Coronary artery (tissue), 2 donors: Measurements from ENCODE around the gene ALB.

Source experiments
- DNase-seq: peaks from one replicate; pipeline ENCODE4 v3.0.0-alpha.2; 2017; ENCODE audit warnings: low spot score
- H3K27ac ChIP-seq, 2 donors: fragments of 200-600 bp; sonication (generic); one replicate each; pipeline ENCODE4 v1.5.1; 2016 to 2019
- H3K4me3 ChIP-seq: fragments of 200-600 bp; sonication (generic); 2 replicates; pipeline ENCODE4 v1.5.1; 2016; ENCODE audit warnings: mild to moderate bottlenecking, moderate library complexity
- TF ChIP-seq, protein P1 (sequence below): fragments of 200-600 bp; sonication (generic); IDR thresholded peaks from one replicate; pipeline ENCODE4 v1.5.1; 2019; ENCODE audit warnings: antibody characterized with exemption

The ALB gene

DNA sequence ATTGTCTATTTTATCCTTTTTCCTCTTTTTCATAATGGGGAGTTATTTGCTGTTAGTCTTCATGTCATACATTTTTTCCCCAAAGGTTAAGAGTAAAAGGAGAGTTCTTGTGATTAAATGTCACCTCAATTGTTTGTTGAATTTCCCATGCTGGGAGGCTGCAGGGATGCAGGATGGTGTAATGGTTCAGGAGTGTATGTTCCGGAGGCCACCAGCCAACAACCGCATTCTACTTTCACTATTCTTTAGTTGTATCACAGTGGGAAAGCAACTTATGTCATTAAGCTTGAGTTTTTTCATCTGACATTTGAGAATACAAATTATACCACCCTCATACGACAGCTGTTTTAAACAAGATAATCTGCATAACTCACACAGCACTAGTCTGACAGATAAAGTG, 47.3 kb downstream of the ALB start:
- TF ChIP-seq, protein P1, sequence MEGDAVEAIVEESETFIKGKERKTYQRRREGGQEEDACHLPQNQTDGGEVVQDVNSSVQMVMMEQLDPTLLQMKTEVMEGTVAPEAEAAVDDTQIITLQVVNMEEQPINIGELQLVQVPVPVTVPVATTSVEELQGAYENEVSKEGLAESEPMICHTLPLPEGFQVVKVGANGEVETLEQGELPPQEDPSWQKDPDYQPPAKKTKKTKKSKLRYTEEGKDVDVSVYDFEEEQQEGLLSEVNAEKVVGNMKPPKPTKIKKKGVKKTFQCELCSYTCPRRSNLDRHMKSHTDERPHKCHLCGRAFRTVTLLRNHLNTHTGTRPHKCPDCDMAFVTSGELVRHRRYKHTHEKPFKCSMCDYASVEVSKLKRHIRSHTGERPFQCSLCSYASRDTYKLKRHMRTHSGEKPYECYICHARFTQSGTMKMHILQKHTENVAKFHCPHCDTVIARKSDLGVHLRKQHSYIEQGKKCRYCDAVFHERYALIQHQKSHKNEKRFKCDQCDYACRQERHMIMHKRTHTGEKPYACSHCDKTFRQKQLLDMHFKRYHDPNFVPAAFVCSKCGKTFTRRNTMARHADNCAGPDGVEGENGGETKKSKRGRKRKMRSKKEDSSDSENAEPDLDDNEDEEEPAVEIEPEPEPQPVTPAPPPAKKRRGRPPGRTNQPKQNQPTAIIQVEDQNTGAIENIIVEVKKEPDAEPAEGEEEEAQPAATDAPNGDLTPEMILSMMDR: no peak
- Histone ChIP-seq H3K4me3 (no peak overlapping the region), H3K27ac (no peak overlapping the region)
- DNase-seq: no peak

DNA sequence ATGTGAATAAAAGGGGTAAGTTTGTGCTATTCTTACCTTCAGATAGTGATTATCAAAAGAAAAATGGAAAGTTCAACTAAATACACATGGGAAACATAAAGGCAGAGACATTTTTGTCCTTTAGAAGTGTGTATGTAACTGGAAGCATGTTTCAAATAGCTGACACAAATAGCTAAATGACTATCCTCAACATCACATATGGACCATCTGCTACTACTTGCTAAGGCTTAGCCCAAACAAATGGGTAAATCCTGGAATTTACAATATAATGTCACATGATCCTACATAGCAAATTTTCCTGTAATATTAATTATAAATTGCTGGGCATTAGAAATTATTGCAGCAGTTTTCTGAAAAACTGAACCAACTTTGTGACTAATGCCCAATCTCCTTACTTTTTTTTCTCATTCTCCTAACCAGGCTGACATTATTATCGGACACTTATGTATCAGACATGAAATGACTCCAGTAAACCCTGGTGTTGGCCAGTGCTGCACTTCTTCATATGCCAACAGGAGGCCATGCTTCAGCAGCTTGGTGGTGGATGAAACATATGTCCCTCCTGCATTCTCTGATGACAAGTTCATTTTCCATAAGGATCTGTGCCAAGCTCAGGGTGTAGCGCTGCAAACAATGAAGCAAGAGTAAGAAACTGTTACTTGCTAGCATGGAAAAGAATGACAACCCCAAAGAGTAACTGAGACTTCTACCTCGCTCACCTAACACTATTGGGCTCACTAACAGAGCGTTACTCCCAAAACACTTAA, 48.1 kb downstream of the ALB start:
- TF ChIP-seq, protein P1: no peak

DNA sequence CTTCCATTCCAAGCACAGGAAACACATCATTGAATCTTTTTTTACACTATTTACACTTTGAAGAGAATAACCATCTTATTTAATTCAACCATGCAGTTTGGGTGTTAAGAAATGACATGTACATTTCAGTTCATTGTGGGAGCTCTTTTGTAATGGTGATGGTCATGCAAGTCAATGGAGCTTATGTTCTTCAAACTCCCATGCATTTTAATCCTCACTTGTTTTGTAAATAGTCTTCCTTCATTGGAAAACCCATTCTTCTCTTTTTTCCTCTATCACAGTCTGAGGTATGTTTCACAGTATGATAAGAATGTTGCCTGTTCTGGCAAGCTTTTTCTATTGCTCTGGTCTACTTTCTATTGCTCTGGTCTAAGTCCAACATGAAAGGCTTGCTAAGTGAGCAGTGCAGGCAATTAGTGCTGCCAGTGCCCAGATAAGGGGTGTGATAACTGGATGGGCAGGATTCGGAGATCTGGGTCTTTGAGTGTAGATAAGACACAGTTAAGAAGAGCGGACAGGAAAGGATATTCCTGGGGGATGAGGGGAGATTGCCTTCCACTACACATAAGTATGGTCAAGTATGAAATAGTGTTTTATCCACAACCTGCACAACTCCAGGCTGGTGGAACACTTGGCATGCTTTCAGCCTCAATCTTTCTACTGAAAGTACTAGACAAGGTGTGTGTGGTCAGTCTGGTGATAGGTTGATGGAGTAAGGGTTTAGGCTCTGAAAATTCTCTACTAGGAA, 49.0 kb downstream of the ALB start:
- no peak overlapping the region for H3K27ac ChIP-seq
- no peak overlapping the region for H3K4me3 ChIP-seq
- DNase-seq: no peak
- TF ChIP-seq, protein P1: no peak

More for the DNA sequence above, 48.1 kb downstream of the ALB start:
- DNase-seq: no peak
- no peak overlapping the region for H3K4me3 ChIP-seq
- H3K27ac ChIP-seq: no peak overlapping the region

DNA sequence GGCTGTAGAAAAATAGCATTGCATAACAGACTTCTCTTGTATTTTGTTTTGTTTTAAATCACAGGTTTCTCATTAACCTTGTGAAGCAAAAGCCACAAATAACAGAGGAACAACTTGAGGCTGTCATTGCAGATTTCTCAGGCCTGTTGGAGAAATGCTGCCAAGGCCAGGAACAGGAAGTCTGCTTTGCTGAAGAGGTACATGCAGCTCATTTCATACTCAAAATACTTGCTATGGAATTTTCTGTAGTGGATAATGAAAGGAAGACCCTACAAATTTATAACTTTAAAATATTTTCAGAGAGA, 49.6 kb downstream of the ALB start:
- Histone ChIP-seq H3K4me3 (no peak overlapping the region), H3K27ac (no peak overlapping the region)
- TF ChIP-seq, protein P1: no peak
- no peak for DNase-seq

DNA sequence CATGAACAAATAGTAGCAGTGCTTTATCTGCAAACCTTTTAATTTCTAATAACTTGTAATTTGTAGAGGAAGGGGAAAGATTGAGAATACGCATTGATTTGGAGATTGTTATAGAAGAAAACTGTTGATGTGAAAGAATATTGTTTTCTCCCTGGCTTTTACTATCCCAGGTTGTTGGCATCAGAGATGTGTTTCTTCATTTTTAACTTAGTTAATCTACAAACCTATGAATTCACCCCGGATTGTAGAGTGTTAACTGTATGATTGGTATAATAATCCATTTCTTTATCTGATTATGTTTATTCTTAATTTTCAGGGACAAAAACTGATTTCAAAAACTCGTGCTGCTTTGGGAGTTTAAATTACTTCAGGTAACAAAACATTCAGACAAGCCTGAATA, 50.8 kb downstream of the ALB start:
- Histone ChIP-seq H3K4me3 (no peak overlapping the region), H3K27ac (no peak overlapping the region)
- TF ChIP-seq, protein P1: no peak
- no peak for DNase-seq

DNA sequence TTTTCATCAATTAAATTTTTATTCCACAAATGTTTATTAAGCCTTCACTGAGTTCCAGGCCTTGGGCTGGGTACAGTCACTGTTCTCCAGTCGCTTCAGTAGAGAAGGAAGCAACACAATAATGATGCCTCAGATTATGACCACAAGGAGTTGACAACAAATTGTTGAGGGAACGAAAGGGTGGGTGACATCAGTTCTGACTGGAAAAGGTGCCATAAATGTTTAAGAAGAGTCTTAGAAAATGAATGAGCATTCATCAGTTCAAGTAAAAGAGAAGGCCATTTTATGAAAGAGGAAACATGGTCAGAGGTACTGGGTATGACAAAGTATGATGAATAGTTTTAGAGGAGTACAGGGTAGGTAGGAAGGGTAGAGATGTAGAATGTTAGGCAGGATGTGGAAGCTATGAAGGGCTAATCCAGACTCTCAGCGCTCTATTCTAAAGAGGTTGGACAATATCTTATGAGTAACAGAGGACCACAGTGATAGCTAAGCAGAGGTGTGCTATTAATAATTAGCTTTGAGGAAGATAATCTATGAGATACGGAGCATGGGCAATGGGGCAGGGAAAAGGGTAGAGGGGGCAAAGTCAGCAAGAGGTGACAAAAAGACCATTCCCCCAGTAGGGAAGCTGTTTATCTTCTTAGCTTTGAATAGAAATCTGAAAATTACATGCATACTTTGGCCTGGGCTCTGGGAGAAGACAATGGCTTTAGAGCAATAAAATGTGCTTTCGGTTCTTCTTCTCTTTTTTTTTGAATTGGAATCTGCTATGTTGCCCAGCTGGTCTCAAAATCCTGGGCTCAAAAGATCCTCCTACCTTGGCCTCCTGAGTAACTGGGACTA, 52.3 kb downstream of the ALB start:
- DNase-seq: no peak
- H3K4me3 ChIP-seq: no peak overlapping the region
- no peak overlapping the region for H3K27ac ChIP-seq
- TF ChIP-seq, protein P1: no peak
